GOT3 (cell line): ENCODE data around the gene SGMS1.
"Not testable (repeated sequence)": the region's sequence is repeated elsewhere in the genome, so short reads cannot be mapped to it uniquely, and the experiment has no call there.

Source experiments
- DNase-seq: peaks from one replicate; lab custom pipeline; 2025; ENCODE audit warnings: mixed read lengths; lab: John Stamatoyannopoulos, UW

The SGMS1 gene

DNA sequence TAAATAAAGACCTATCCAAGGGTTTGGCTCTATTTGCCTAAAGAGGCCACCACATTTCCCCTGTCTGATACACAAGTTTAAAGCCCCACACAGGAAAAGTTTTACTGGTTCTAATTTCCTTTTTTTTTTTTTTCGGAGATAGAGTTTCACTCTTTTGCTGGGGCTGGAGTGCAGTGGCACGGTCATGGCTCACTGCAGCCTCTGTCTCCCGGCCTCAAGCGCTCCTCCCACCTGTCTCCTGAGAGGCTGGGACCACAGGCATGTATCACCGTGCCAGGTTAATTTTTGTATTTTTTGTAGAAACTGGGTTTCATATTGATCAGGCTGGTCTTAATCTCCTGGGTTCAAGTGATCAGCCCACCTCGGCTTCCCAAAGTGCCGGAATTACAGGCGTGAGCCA, 319.1 kb downstream of the SGMS1 start:
- DNase-seq, result no peak

DNA sequence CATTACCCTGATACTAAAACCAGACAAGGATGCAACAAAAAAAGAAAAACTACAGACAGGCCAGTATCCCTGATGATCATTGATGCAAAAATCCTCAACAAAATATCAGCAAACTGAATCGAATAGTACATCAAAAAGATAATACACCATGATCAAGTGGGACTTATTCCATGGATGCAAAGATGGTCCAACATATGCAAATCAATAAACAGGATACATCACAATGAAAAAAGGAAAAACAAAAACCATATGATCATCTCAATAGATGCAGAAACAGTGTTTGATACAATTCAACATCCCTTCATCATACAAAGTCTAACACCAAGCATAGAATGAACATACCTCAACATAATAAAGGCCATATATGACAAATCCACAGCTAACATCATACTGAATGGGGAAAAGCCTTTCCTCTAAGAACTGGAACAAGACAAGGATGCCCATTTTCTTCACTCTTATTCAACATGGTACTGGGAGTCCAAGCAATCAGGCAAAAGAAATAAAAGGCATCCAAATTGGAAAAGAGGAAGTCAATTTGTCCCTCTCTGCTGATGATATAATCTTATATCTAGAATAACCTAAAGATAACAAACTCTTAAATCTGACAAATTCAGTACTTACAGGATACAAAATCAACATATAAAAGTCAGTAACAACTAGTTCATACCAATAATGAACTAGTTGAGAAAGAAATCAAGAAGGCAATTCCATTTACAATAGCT, 323.6 kb downstream of the SGMS1 start:
- no peak for DNase-seq

DNA sequence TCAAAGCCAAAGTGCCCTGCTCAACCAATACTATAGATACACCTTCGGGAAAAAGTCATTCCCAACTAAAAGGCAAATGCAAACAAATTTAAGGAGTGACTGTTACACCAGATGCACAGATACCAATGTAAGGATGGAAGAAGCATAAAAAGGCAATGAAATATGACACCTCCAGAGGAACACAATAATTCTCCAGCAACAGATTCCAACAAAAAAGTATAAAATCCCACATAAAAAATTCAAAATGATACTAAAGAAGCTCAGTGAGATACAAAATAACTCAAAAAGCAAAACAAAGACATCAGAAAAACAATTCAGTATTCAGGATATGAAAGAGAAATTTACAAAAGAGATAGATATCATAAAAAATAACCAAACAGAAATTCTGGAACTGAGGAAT, 328.4 kb downstream of the SGMS1 start:
- DNase-seq, result no peak

DNA sequence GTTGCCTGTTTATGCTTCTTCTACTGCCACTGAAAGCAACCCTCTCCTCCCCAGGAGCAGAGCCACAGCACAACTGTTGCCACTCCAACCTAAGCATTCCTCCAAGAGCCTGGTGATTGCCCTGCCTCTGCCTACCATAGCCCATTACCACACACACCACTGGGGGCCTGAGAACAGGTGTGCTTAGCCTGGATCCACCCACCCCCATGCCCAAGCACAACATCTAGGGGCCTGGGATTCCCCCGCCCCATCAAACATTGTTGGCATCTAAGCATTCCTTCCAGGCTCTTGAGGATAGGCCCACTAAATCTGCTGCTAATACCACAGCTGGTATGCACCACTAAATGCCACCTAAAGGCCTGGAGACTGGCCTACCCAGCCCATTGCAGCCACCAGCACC, 329.2 kb downstream of the SGMS1 start:
- DNase-seq, result no peak

DNA sequence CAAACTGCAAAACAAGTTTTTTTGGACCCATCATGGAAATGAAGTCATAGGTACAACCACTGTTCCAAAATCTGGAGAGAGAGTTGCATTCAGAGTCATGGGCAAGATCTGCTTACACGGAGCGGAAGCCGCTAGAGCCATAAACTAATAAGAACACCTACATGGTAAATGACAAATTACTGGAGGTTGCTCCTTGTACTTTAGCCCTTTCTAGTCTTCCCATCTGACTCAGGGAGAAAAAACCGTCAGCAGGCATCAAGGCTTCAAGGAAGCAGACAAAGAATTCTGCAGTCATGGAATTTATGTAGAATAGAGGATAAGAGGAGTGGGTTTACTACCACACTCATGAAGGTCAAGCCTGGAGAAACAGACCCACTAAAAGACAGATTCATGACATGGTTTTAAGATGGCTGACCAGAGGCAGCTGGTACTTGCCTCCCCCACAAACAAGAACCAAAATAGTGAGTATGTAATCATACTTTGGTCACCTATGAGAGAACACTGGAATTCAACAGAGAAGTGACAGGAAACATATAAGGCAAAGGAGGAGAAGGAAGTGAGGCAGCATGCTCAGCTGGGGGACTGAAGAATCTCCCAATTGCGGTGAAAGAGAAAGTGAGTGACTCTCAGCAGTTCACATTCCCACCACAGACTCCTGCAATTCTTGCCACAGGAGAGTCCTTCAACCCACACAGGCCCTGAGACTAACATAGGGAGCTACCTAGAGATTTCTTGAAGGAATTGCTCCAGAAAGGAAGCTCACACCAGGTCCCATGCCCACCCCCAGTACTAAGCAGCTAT, 330.0 kb downstream of the SGMS1 start:
- no peak for DNase-seq

DNA sequence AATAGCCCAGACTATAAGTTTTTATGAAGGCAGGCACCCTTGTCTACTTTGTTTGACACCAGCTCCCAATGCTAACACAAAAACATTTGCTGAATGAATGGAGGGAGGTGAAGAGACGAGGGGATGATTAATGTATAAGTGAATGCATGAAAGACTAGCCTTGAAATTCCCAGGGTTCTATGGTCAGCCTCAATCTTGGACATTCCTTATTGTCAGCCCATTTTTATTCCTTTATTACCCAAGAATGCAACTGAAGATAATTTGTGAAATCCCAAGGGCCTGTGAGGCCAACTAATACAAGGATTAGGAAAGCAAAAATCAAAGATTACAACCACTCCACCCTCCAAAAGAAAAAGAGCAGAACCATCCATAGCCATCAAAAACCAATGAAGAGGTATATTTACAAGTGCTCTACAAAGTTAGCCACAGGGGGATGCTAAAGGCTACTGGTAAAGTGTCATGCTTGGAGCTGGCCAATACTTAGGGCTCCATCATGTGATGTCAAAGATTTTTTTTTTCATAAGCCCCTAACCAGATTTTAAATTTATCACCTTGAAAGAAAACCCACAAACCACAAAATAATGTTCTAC, 332.4 kb downstream of the SGMS1 start:
- no peak for DNase-seq

DNA sequence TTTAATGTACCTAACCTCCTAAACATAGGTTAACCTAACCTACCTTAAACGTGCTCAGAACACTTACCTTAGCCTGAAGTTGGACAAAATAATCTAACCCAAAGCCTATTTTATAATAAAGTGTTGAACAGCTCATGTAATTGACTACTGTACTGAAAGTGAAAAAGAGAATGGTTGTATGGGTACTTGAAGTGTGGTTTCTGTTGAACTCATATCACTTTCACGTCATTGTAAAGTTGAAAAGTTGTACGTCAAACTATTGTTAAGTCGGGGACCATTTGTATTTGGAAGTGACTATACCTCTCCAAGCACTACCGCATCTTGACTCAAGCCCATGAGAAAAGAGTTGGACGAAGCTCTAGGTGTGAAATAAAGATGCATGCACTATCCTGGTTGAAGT, 334.6 kb downstream of the SGMS1 start:
- no peak for DNase-seq

DNA sequence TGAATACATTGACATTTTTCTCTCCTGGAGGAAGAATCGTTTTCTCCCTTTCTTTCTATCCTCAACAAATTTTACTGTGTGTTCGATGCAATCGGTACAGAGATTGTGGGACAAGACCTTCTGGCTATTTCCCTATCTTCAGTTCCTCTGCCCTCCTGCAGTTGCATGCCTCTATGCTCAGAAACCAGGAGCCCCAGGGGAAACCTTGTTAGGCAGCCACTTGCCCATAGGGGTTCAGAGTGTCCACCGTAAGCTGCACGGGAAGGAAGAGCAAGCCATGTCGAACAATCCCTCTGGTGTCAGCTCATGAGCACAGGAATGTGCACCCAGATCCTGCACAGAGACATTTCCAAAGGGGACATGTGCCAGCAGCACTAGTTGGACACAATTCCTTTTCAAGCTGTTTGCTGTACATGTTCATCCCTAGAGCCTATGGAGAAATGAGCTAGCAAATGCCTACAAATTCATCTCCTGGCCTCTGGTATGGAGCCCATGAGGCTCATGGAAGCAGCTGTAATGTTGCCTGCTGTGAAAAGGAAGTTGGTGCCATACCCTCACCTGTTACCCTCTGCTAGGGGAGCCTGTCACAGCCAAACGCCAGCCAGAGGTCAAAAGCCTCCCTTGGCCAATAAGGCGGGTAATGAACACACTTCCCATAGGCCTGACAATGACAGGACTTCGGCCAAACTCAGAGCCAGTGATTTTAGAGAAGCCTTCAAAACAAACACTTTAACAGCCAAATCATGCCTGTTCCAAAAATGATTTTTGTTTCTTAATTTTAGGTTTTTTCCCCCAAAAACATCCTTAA, 336.6 kb downstream of the SGMS1 start:
- DNase-seq, result no peak

DNA sequence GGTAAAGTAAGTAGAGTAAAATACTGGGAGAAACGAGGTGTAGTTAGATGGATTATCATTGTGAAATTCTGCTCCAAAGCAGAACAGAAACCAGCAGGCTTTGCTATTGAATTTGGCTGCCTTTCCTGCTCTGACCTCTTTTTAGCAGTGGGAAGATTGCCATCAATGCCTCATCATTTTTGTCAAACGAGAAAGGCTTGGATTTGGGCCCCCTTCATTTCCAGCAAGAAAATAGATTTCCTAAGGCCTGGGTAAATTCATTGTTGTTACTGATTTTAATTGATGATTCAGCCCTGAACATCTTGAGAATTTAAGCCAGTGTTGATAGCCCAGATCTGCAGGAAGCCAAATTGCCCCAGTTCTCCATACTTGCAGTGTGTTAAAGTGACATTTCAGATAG, 337.2 kb downstream of the SGMS1 start:
- DNase-seq, result peak; percentile 13

DNA sequence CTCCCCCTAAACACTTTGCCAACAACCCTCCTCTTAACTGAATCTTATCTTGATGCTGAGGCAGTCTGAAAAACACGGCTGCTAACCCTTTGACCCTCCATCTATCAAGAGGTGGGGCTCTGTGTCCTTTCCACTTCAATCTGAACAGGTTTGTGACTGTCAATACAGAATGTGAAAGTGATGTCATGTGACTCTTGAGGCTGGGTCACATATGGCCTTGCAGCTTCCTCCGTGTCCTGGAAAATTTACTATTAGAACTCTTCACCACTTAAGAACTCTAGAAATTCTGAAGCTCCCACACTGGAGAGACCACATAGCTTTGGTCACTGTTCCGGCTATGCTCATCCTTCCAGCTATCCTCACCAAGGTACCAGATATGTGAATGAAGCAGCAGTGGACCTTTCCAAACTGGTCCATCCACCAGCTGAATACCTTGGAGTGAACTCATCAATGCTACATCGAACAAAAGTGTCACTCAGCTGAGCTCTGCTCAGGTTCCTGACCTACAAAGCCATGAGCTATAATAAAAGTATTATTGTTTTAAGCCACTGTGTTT, 341.7 kb downstream of the SGMS1 start:
- no peak for DNase-seq

DNA sequence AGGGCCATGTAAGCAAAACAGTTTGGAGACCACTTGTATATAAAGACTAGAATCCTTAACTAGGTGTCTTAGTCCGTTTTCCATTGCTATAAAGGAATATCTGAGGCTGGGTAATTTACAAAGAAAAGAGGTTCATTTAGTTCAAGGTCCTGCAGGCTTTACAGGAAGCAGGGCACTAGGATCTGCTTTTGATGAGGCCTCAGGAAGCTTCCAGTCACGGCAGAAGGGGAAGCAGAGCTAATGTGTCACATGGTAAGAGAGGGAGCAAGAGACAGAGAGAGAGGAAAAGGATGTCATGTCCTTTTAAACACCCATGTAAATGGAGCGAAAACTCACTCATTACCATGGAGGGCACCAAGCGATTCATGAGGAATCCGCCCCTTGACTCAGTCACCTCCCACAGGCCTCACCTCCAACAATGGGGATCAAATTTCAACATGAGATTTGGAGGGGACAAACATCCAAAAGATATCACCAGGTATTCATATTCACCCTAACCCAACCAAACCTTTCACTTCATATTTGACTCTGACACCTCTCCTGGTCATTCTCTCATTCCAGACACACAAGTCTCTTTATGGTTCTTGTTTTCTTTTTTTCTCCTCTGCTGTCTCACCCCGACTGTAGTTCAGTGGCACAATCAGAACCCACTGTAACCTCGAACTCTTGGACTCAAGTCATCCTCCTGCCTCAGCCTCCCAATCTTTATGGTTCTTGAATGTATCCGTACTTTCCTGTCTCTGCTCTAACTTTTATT, 342.4 kb downstream of the SGMS1 start:
- no peak for DNase-seq

DNA sequence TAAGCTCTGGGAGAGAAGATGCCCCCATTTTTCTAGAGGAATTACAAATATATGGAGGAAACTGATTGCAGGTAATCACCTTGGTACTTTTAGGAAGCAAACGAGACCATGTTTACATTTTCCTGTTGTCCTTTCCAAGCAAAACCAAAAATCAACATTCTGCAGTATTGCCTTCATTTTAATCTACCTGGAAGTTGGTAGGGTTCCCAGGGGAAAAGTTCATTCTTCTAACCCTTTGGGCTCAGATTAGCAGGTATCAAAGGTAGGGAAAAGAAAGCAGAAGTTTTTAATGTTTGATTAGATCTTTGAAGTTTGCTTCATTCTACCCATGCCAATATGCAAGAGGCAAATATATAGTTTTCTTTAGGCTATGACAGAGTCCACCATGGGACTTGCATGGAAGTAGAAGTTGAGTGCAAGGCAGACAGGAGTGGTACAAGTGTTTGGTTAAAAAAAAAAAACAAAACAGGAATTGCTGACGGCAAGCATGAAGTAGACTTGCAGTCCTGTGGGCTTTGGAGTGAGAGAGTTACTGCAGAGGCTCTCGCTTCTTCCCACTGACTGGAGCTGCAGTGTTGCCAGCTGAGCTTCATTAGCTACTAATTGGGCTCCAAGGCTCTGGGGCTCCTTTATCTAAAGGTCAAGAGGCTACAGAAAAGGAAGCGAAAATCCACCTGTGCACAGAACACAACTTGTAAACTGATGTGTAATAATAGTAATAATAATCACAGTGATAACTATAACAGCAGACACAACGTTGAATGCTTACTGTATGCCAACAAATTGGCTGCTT, 343.5 kb downstream of the SGMS1 start:
- DNase-seq, result no peak

DNA sequence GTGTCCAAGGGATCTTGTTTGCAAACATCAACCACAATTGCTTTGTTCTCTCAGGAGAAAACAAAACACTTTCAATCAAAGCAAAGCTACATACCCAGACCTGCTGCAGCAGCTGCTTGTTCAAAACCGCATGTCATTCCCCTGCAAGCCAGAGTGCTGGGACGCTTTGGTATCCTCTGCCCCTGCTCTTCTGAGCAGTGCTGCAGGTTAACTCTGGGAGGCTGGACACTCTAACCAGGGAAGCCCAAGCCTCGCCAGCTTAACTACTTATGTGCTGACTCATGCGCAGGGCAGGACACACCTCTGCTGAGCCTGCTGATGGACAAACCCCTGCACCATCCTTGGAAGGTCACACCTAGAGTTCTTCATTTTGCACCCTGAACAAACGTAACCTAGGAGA, 344.3 kb downstream of the SGMS1 start:
- DNase-seq, result no peak

DNA sequence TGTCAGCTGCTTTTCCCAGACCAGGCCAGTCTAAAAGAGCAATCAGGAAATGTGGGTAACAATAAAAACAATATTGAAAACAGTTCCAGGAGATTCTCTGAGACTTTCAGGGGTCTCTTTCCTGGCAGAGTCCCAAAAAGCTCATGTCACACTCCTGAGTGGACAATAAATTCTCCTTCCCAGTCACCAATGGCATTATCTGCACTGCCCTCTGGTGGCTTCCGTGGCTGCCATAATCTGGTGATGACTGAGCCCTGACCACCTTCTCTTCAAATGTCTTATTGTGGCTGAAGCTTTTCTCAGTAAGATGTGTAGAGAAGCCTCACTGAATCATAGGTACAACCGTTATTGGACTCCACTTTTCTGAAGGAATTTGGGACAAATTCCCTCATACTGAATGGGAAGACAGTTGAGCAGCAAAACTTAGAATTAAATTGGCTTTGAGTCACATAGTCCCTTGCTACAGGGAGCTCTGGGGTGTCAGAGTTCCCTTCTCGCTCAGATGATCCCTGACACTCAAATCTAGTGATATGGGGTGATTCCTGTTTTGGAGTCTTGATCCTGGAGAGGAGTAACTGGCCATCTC, 348.0 kb downstream of the SGMS1 start:
- no peak for DNase-seq

DNA sequence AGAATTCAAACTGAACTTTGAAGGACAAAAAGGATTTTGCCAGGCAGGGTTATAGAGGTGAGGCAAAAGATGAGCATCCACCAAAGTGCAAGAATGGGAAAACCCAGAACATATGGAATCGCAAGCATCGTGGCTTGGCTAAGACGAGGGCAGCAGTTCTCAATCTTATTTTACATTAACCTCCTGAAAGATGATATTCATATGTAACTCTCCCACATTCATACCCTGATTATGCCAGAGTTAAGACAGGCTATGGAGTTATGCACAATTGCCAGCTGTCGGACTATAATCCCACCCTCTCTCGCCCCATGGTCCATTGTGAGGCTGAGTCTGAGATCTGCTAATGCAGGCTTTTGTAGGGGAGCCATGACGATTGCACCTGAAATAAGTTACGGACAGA, 351.2 kb downstream of the SGMS1 start:
- no peak for DNase-seq

DNA sequence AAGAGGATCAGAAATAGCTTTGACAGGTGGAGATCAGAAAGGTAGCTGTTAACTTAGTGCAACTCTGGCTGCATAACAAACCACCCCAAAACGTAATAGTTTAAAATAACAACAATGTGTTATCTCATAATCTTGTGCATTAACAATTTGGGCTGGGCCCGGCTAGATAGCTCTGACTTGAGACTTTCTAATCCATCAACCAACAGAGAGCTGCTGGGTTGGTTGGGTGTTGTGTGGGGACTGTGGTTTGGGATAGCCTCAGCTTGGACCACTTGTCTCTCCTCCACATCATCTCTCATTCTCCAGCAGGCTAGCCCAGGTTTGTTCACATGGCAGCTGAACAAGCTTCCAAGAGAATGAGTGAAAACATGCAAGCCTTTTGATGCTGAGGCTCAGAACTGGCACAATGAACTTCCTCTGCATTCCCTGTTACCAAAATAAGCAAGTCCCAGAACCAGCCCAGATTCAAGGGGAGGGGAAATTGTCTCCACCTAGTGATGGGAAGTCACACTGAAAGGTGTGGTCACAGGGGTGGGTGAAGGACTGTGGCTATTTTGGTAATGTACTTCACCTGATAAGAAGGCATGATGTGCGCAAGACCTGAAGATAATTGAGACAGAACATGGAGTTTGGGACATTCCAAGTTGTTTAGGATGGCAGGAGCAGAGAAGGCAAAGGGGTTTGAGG, 352.0 kb downstream of the SGMS1 start:
- DNase-seq, result no peak

DNA sequence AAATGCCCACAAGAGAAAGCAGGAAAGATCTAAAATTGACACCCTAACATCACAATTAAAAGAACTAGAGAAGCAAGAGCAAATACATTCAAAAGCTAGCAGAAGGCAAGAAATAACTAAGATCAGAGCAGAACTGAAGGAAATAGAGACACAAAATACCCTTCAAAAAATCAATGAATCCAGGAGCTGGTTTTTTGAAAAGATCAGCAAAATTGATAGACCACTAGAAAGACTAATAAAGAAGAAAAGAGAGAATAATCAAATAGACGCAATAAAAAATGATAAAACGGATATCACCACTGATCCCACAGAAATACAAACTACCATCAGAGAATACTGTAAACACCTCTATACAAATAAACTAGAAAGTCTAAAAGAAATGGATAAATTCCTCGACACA, 355.9 kb downstream of the SGMS1 start:
- not testable (repeated sequence) for DNase-seq

DNA sequence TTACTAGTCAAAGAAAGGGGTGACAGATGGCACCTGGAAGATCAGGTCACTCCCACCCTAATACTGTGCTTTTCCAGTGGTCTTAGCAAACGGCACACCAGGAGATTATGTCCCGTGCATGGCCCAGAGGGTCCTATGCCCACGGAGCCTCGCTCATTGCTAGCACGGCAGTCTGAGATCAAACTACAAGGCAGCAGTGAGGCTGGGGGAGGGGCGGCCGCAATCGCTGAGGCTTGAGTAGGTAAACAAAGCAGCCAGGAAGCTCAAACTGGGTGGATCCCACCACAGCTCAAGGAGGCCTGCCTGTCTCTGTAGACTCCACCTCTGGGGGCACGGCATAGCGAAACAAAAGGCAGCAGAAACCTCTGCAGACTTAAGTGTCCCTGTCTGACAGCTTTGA, 361.1 kb downstream of the SGMS1 start:
- DNase-seq, result not testable (repeated sequence)

DNA sequence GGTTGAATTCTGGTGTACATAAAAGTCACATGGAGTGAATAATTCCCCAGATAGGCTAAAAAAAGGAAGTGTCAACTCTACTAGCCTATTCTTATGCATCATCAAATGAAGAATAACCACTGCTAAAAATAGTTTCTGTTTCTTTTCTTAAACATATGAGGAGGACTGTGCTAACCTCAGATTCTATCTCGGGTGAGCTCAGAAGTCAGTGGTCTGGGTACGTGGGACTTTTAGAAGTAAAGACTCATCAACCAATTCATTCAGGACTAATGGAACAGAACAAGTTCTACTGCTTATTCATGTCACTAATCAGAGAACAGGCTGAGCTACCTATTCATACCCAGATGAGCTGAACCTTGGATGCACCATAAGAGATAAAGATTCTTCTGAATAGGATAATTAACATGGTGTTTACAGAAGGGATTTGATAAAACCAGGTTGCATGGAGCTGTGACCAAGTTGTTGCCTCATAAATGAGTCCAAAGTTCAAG, 362.9 kb downstream of the SGMS1 start:
- DNase-seq, result no peak
